H1 (cell line): ENCODE results near the gene MYO1A. TPM values are rescaled to one million over a fixed set of nuclear protein-coding genes. Genes with fewer than 3 reads are reported as not detected.

Experiments
- CTCF ChIA-PET: fragments of 300-600 bp; sonication (Branson Sonifier 250); formaldehyde crosslinking; loops from one replicate; lab custom pipeline; 2021; ENCODE audit not compliant: partially characterized antibody; lab: Charles Lee
- POLR2A ChIA-PET: fragments of 300-600 bp; sonication (Branson Sonifier 250); formaldehyde crosslinking; loops from one replicate; lab custom pipeline; 2021; ENCODE audit warnings: inconsistent platforms; ENCODE audit not compliant: partially characterized antibody; lab: Charles Lee
- DNase-seq, 2 experiments: peaks; one replicate each; pipeline versions ENCODE4 v3.0.0 to v3.0.0-alpha.2; 2010 to 2022; ENCODE audit warnings: low spot score in 2 of 2, low read depth in 1 of 2, mixed read lengths in 1 of 2
- FAIRE-seq: peaks from 2 replicates; lab custom pipeline; 2011; peaks lifted over from hg19 to GRCh38; lab: Jason Lieb, UNC
- H2AFZ ChIP-seq: 2 replicates; pipeline ENCODE4 v1.8.1; 2012; ENCODE audit warnings: low read length, inconsistent platforms
- H2AK5ac ChIP-seq: 2 replicates; pipeline ENCODE4 v1.6.1; 2013; ENCODE audit warnings: low read depth, low read length
- H2BK120ac ChIP-seq: replicated peaks from 2 replicates; pipeline ENCODE3; 2013; ENCODE audit warnings: low read depth, low read length, inconsistent platforms
- H2BK12ac ChIP-seq: 2 replicates; pipeline ENCODE4 v1.6.1; 2013; ENCODE audit warnings: low read depth, low read length
- H2BK15ac ChIP-seq: 2 replicates; pipeline ENCODE4 v1.6.1; 2013; ENCODE audit warnings: low read length
- H2BK20ac ChIP-seq: 2 replicates; pipeline ENCODE4 v1.6.1; 2013; ENCODE audit warnings: low read length
- H2BK5ac ChIP-seq: 2 replicates; pipeline ENCODE4 v1.6.1; 2013; ENCODE audit warnings: low read depth, low read length
- H3K14ac ChIP-seq: 2 replicates; pipeline ENCODE4 v1.6.1; 2013; ENCODE audit warnings: inconsistent platforms; ENCODE audit not compliant: insufficient read length
- H3K18ac ChIP-seq: 2 replicates; pipeline ENCODE4 v1.6.1; 2013; ENCODE audit warnings: low read length; ENCODE audit errors: extremely low read depth
- H3K23ac ChIP-seq: 2 replicates; pipeline ENCODE4 v1.6.1; 2013; ENCODE audit warnings: inconsistent platforms; ENCODE audit not compliant: insufficient read length
- H3K23me2 ChIP-seq: 2 replicates; pipeline ENCODE4 v1.6.1; 2013; ENCODE audit warnings: low read depth, low read length
- H3K27ac ChIP-seq: 2 replicates; pipeline ENCODE4 v1.6.1; 2011; ENCODE audit warnings: low read depth, low read length, inconsistent platforms
- H3K27me3 ChIP-seq, 4 experiments: replicated peaks in 1 of 4; 1 replicate in 1 of 4; 2 replicates in 3 of 4; pipeline versions ENCODE4 v1.6.1 to v1.8.1; 2011 to 2013; ENCODE audit warnings: low read length in 3 of 4, mild to moderate bottlenecking in 3 of 4, inconsistent platforms in 2 of 4, mixed read lengths in 2 of 4, moderate library complexity in 1 of 4; ENCODE audit not compliant: control insufficient read depth in 3 of 4, insufficient read depth in 3 of 4; ENCODE audit errors: extremely low read depth in 1 of 4
- H3K36me3 ChIP-seq, 4 experiments: 2 replicates each; pipeline versions ENCODE4 v1.6.1 to v1.8.1; 2011 to 2013; ENCODE audit warnings: mild to moderate bottlenecking in 4 of 4, low read length in 3 of 4, moderate library complexity in 2 of 4, control low read depth in 1 of 4, inconsistent platforms in 1 of 4; ENCODE audit not compliant: insufficient read depth in 4 of 4, control insufficient read depth in 2 of 4
- H3K4ac ChIP-seq: replicated peaks from 2 replicates; pipeline ENCODE3; 2013; ENCODE audit warnings: low read length, low read depth, mixed read lengths, inconsistent platforms; ENCODE audit not compliant: insufficient read length
- H3K4me1 ChIP-seq, 4 experiments: replicated peaks in 1 of 4; 1 replicate in 1 of 4; 2 replicates in 3 of 4; pipeline versions ENCODE4 v1.6.1 to v1.8.1; 2011 to 2013; ENCODE audit warnings: low read length in 3 of 4, inconsistent platforms in 2 of 4, mixed read lengths in 1 of 4; ENCODE audit not compliant: insufficient read depth in 4 of 4, control insufficient read depth in 3 of 4
- H3K4me2 ChIP-seq, 2 experiments: 2 replicates each; pipeline versions ENCODE4 v1.6.1 to v1.8.1; 2011 to 2013; ENCODE audit warnings: low read depth in 2 of 2, low read length in 2 of 2, control low read depth in 1 of 2, inconsistent platforms in 1 of 2, mild to moderate bottlenecking in 1 of 2; ENCODE audit not compliant: insufficient read depth in 1 of 2
- H3K4me3 ChIP-seq, 4 experiments: fragments of 200-600, 300-600 bp in 1 of 4; sonication (generic), shearing (Covaris generic), sonication (Bioruptor Twin) in 1 of 4; 2 replicates each; pipeline versions ENCODE4 v1.5.1 to v1.8.1; 2011 to 2016; ENCODE audit warnings: low read length in 4 of 4, low read depth in 3 of 4, control low read depth in 2 of 4, inconsistent platforms in 2 of 4, mild to moderate bottlenecking in 2 of 4, mixed read lengths in 1 of 4, moderate library complexity in 1 of 4; ENCODE audit not compliant: insufficient read depth in 2 of 4; ENCODE audit errors: extremely low read depth in 1 of 4
- H3K56ac ChIP-seq: replicated peaks from 2 replicates; pipeline ENCODE3; 2013; ENCODE audit warnings: low read depth, mild to moderate bottlenecking, mixed read lengths, low read length, inconsistent platforms; ENCODE audit not compliant: insufficient read length
- H3K79me1 ChIP-seq: 2 replicates; pipeline ENCODE4 v1.6.1; 2013; ENCODE audit warnings: low read depth, low read length, control low read depth
- H3K79me2 ChIP-seq, 2 experiments: 2 replicates each; pipeline versions ENCODE4 v1.6.1 to v1.8.1; 2012 to 2013; ENCODE audit warnings: low read length in 2 of 2, mild to moderate bottlenecking in 2 of 2, inconsistent platforms in 1 of 2; ENCODE audit not compliant: insufficient read depth in 2 of 2, control insufficient read depth in 1 of 2
- H3K9ac ChIP-seq, 4 experiments: replicated peaks in 1 of 4; 1 replicate in 1 of 4; 2 replicates in 3 of 4; pipeline versions ENCODE4 v1.6.1 to v1.8.1; 2011 to 2013; ENCODE audit warnings: low read depth in 3 of 4, low read length in 3 of 4, control low read depth in 2 of 4, mild to moderate bottlenecking in 2 of 4, moderate library complexity in 2 of 4, inconsistent platforms in 1 of 4; ENCODE audit errors: extremely low read depth in 1 of 4
- H3K9me3 ChIP-seq, 2 experiments: 2 replicates each; pipeline versions ENCODE4 v1.6.1 to v1.8.1; 2012 to 2013; ENCODE audit warnings: mild to moderate bottlenecking in 2 of 2, moderate library complexity in 2 of 2, control low read depth in 1 of 2, inconsistent platforms in 1 of 2, low read depth in 1 of 2, low read length in 1 of 2, mixed read lengths in 1 of 2; ENCODE audit not compliant: insufficient read depth in 2 of 2
- H4K20me1 ChIP-seq, 2 experiments: replicated peaks in 1 of 2; 2 replicates each; pipeline versions ENCODE3 to v1.8.1; 2011 to 2013; ENCODE audit warnings: inconsistent platforms in 2 of 2, low read length in 2 of 2, mild to moderate bottlenecking in 1 of 2; ENCODE audit not compliant: insufficient read depth in 2 of 2, control insufficient read depth in 1 of 2
- H4K5ac ChIP-seq: 2 replicates; pipeline ENCODE4 v1.6.1; 2013; ENCODE audit warnings: low read length, low read depth, mixed read lengths, inconsistent platforms; ENCODE audit not compliant: insufficient read length
- H4K8ac ChIP-seq: 2 replicates; pipeline ENCODE4 v1.8.0; 2013; ENCODE audit warnings: mild to moderate bottlenecking, moderate library complexity, low read length, inconsistent platforms; ENCODE audit not compliant: insufficient read depth; ENCODE audit errors: extremely low read depth
- H4K91ac ChIP-seq: replicated peaks from 2 replicates; pipeline ENCODE3; 2013; ENCODE audit warnings: low read length, mixed read lengths, inconsistent platforms; ENCODE audit not compliant: insufficient read length
- CHD2 ChIP-seq: IDR thresholded peaks from 2 replicates; pipeline ENCODE4 v1.6.1; 2012; ENCODE audit warnings: low read length, improper control_type of control experiment
- SUZ12 ChIP-seq: fragments of 200-600 bp; sonication (generic); IDR thresholded peaks from 2 replicates; pipeline ENCODE4 v1.6.1; 2012; ENCODE audit warnings: mild to moderate bottlenecking, inconsistent platforms, low read length, moderate library complexity, mixed read lengths
- WGBS, 2 experiments: shearing (Covaris generic) in 1 of 2; methylation state at CpG; one replicate each; pipeline versions ENCODE4 v1.1.6 to v1.1.7; 2013 to 2015; ENCODE audit warnings: low lambda C conversion rate in 2 of 2, mixed read lengths in 2 of 2, inconsistent platforms in 1 of 2, low coverage in 1 of 2, missing lambda C conversion rate in 1 of 2; ENCODE audit not compliant: insufficient replicate concordance in 2 of 2, insufficient coverage in 1 of 2, insufficient read length in 1 of 2; ENCODE audit errors: extremely low coverage in 1 of 2, missing lambda C conversion rate in 1 of 2; 5-methylcytosine and 5-hydroxymethylcytosine counted together
- polyA plus RNA-seq, 7 experiments: library from polyadenylated mRNA; depleted of rRNA in 3 of 7; stranded (reverse) in 5 of 7; unstranded in 2 of 7; fragments of >200 nt in 5 of 7; fragments of 200-250 nt in 2 of 7; gene quantifications; 1 replicate in 5 of 7; 2 replicates in 1 of 7; 4 replicates in 1 of 7; pipeline versions ENCODE4 v1.2.1 to v1.2.3, GENCODE V29; 2011 to 2013; ENCODE audit warnings: missing spikeins in 2 of 7, mixed read lengths in 2 of 7
- total RNA-seq: library from RNA; stranded (reverse); fragmentation: NEBNext Ultra II Directional; extraction: Animal tissue kit (Norgen Biotek cat#: 25700); gene quantifications from 2 replicates; pipeline ENCODE4 v1.2.1, GENCODE V29; 2021

MYO1A gene
- total and polyA plus RNA-seq, 2 of the 8 experiments (the other 6 are each of a cell fraction or from before 2014, with no cell fraction given) = 0.54 to 0.77 TPM

DNA sequence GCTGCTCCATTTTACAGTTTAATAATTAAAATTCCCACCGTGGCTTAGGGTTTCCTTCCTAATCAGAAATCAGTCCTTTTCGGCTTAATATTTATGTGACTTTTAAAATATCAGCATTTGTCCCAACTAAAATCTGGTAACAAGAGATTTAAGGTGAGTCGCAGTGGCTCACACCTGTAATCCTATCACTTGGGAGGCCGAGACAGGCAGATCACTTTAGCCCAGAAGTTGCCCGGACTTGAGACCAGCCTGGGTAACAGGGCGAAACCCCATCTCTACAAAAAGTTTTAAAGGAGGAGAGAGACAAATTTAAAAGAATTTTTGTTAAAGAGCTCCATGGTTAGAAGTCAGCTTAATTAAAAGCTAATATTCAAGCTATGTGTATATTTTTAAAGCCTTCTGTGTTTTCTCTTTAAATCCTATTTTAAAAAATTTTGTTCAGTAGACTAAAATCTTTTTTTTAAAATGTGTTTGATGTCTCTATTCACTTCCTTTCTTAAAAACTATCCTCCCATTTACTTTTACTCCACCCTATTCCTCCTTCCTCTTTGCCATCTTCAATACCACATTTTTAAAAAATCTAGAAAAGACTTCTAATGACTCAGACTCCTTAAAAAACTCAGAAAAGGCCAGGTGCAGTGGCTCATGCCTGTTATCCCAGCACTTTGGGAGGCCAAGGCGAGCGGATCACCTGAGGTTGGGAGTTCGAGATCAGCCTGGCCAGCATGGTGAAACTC lies 29.8 kb downstream of the MYO1A start:
- no peak overlapping the region for H4K8ac ChIP-seq
- H2BK12ac ChIP-seq = no peak overlapping the region
- no peak overlapping the region for H3K27ac ChIP-seq
- no peak overlapping the region for H3K4ac ChIP-seq
- no peak overlapping the region for H3K9ac ChIP-seq
- H2BK120ac ChIP-seq = no peak overlapping the region
- H3K4me3 ChIP-seq = no peak overlapping the region
- H3K9me3 ChIP-seq = no peaks in the 10 kb centered on the region
- H3K79me2 ChIP-seq = no peaks in the 10 kb centered on the region
- no peak overlapping the region for H2AK5ac ChIP-seq
- POLR2A ChIA-PET = interaction anchor here (0.6 to 2.3 kb wide), 3 partner anchors 9 to 72 kb away, joined by 3 to 7 read pairs (median 4); no protein-coding TSS in a partner anchor
- H3K4me1 ChIP-seq = peaks cover 4 to 9% (median 4%) of the 10 kb centered on the region in 4 experiments
- H3K27me3 ChIP-seq = no peaks in the 10 kb centered on the region
- H4K20me1 ChIP-seq = no peaks in the 10 kb centered on the region
- no peak overlapping the region for H2BK15ac ChIP-seq
- TF ChIP-seq SUZ12 = no peak
- no peak for TF ChIP-seq CHD2
- TF ChIP-seq, all 59 proteins: peak for 0
- Histone ChIP-seq H3K36me3 (no peaks in the 10 kb centered on the region), H3K79me1 (no peaks in the 10 kb centered on the region), H2BK5ac (no peak overlapping the region), H4K5ac (no peak overlapping the region), H3K23me2 (no peaks in the 10 kb centered on the region; the same call in 1 of the 2 replicates), H3K14ac (no peak overlapping the region), H3K56ac (no peak overlapping the region), H4K91ac (no peak overlapping the region), H2AFZ (no peak overlapping the region), H3K18ac (no peak overlapping the region; the same call in 1 of the 2 replicates), H3K4me2 (no peak overlapping the region), H3K23ac (no peak overlapping the region), H2BK20ac (no peak overlapping the region)
- CTCF ChIA-PET = interaction anchor here (0.8 to 10.1 kb wide), 8 partner anchors 9 to 72 kb away, joined by 3 to 95 read pairs (median 6); partner anchors contain the start of gene ZBTB39
- FAIRE-seq (no peak), DNase-seq (no peak)
- WGBS, 2 experiments = 88% methylated on average over 9 of the region's 9 CpGs; no CpG with 5 or more reads in 1 of the 2 experiments
